ENCODE measurements around the gene A3GALT2. TPM values are rescaled to one million over a fixed set of nuclear protein-coding genes. Genes with fewer than 3 reads are reported as not detected.
A peak's percentile ranks its signal among the peaks of the same experiment; 100 is the strongest.

A3GALT2 gene
- total RNA-seq, 6 experiments from 2014 or later: not detected

DNA sequence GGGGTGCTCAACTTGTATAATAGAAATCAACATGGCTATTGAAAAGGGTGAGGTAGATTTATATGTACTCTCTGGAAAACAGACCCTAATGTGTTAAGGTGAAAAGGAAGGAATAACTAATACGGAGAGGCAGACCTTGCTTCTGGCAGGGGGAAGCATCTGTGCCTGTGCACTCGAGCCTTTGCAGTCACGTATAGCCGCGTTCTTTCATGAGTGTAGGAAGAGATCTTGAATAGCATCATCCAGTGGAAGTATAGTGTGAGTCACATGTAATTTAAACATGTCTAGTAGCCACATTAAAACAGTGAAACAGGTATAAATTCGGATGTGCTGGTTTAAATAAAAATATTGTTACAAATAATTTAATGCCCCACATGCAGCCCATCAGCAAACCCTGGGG is 3.0 kb downstream of the A3GALT2 start:
- Mint-ChIP-seq H3K4me1 (ENCODE audit: low read depth) (peaks cover 39% of the 10 kb centered on the region), H3K27ac (peak overlapping the region; percentile 22; the same call in 1 of the 2 replicates), H3K4me3 (no peak overlapping the region), H3K9me3 (no peaks in the 10 kb centered on the region), H3K27me3 (ENCODE audit: insufficient read depth) (peaks cover 12% of the 10 kb centered on the region), H3K36me3 (ENCODE audit: low read depth) (peaks cover 7% of the 10 kb centered on the region)
- TF ChIP-seq, protein P1, sequence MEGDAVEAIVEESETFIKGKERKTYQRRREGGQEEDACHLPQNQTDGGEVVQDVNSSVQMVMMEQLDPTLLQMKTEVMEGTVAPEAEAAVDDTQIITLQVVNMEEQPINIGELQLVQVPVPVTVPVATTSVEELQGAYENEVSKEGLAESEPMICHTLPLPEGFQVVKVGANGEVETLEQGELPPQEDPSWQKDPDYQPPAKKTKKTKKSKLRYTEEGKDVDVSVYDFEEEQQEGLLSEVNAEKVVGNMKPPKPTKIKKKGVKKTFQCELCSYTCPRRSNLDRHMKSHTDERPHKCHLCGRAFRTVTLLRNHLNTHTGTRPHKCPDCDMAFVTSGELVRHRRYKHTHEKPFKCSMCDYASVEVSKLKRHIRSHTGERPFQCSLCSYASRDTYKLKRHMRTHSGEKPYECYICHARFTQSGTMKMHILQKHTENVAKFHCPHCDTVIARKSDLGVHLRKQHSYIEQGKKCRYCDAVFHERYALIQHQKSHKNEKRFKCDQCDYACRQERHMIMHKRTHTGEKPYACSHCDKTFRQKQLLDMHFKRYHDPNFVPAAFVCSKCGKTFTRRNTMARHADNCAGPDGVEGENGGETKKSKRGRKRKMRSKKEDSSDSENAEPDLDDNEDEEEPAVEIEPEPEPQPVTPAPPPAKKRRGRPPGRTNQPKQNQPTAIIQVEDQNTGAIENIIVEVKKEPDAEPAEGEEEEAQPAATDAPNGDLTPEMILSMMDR (IDR thresholded peaks at IDR 0.05): no peak
- DNase-seq: no peak

DNA sequence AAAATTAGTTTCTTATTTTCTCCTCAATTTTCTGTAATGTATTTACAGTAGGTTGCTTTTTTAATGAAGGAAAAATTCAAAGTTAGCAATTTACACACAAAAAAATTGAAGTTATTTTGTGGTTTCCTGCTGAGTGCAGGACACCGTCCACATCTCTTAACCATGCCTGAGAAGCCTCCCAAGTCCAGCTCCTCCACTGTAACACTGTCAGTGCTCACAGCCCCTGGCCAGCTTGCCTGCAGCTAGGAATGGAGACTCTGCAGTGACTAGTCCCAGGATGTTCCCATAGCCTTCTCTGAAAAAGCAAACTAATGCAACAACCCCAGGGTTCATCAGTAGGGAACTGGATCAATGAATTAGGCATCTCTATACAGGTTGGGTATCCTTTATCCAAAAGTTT is 3.5 kb downstream of the A3GALT2 start:
- TF ChIP-seq, protein P1 (IDR thresholded peaks at IDR 0.05): no peak
- no peak overlapping the region for H3K27ac Mint-ChIP-seq
- peaks cover 6% of the 10 kb centered on the region; the same call in 1 of the 2 replicates for H3K36me3 Mint-ChIP-seq (ENCODE audit: low read depth)
- H3K9me3 Mint-ChIP-seq: no peaks in the 10 kb centered on the region
- DNase-seq: no peak
- H3K27me3 Mint-ChIP-seq (ENCODE audit: insufficient read depth): peaks cover 12% of the 10 kb centered on the region
- H3K4me1 Mint-ChIP-seq (ENCODE audit: low read depth): peaks cover 39% of the 10 kb centered on the region
- H3K4me3 Mint-ChIP-seq: no peak overlapping the region

DNA sequence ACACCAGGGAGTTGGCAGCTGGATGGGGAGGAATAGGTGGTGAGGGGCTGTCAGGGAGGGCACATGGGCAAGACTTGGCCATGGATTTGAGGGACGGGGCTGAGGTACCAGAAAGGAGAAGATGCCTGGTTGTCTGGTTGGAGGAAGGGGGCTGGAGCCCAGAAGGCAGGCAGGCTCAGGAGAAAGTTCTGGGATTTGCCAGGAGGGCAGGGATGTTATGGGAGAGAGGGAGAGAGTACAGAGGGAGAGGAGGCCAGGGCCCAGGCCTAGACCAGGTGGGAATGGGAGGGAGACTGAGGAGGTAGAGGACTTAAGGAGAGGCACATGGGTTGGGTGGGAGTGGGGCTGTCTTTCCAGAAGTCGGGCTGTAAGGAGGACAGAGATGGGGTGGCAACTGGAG is 4.3 kb downstream of the A3GALT2 start:
- Mint-ChIP-seq H3K4me1 (ENCODE audit: low read depth) (peaks cover 39% of the 10 kb centered on the region), H3K4me3 (no peak overlapping the region)

DNA sequence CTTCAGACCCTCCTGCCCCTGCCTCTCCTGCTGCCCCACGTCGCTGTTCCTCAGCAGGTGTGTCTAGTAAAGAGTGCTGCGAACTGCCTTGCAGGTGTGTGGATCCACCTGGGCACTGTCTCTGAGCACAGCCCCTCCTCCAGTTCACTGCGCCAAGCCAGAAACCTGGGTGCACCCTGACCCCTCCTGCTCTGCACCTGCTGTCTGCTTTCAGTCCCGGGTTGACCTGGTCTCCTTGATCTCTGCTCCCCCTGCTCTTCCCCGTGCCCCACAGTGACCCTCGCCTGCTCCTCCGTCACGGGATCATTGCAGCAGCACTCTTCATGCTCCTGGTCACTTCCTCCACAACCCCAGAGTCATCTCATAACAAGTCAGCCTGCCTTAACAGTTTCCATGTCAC is 6.5 kb downstream of the A3GALT2 start:
- Mint-ChIP-seq H3K27ac (no peak overlapping the region), H3K27me3 (ENCODE audit: insufficient read depth) (peaks cover 14% of the 10 kb centered on the region), H3K36me3 (ENCODE audit: low read depth) (no peaks in the 10 kb centered on the region), H3K9me3 (no peaks in the 10 kb centered on the region), H3K4me1 (ENCODE audit: low read depth) (peaks cover 39% of the 10 kb centered on the region), H3K4me3 (no peak overlapping the region; the same call in 1 of the 2 replicates)
- TF ChIP-seq, protein P1 (IDR thresholded peaks at IDR 0.05): no peak
- no peak for DNase-seq

More for the DNA sequence above, 4.3 kb downstream of the A3GALT2 start:
- Mint-ChIP-seq H3K27ac (no peak overlapping the region), H3K9me3 (no peaks in the 10 kb centered on the region), H3K36me3 (ENCODE audit: low read depth) (peaks cover 4% of the 10 kb centered on the region; the same call in 1 of the 2 replicates), H3K27me3 (ENCODE audit: insufficient read depth) (peaks cover 15% of the 10 kb centered on the region)
- no peak for DNase-seq
- TF ChIP-seq, protein P1 (IDR thresholded peaks at IDR 0.05): no peak

DNA sequence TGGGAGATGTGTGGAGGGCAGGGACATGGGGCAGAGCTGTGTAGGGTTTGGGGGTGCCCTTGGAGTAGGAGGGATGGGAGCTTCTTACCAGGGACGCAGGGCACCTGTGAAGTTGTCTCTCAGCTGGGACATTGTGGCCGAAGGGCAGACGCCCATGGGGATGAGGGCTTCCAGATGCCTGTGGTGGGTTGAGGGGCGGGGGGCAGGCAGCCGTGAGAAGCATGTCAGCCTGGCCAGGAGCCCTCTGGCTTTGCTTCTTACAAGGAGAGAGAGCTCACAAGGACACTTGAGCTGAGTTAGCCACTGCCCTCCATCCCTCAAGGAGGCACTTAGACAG is 8.5 kb downstream of the A3GALT2 start:
- H3K27me3 Mint-ChIP-seq (ENCODE audit: insufficient read depth): peaks cover 14% of the 10 kb centered on the region

More for the DNA sequence above, 8.5 kb downstream of the A3GALT2 start:
- H3K27ac Mint-ChIP-seq: no peak overlapping the region
- TF ChIP-seq, protein P1 (IDR thresholded peaks at IDR 0.05): no peak
- H3K36me3 Mint-ChIP-seq (ENCODE audit: low read depth): no peaks in the 10 kb centered on the region
- no peak for DNase-seq
- H3K4me3 Mint-ChIP-seq: no peak overlapping the region
- H3K9me3 Mint-ChIP-seq: no peaks in the 10 kb centered on the region
- peaks cover 21% of the 10 kb centered on the region for H3K4me1 Mint-ChIP-seq (ENCODE audit: low read depth)
